Activated gamma-delta T cell treated with Interleukin-2 at 50 U/mL for 16 hours (primary cell): ENCODE results near the gene MYL7.

Experiments used
- DNase-seq: peaks from one replicate; pipeline ENCODE4 v3.0.0-alpha.2; 2020

Gene MYL7

DNA sequence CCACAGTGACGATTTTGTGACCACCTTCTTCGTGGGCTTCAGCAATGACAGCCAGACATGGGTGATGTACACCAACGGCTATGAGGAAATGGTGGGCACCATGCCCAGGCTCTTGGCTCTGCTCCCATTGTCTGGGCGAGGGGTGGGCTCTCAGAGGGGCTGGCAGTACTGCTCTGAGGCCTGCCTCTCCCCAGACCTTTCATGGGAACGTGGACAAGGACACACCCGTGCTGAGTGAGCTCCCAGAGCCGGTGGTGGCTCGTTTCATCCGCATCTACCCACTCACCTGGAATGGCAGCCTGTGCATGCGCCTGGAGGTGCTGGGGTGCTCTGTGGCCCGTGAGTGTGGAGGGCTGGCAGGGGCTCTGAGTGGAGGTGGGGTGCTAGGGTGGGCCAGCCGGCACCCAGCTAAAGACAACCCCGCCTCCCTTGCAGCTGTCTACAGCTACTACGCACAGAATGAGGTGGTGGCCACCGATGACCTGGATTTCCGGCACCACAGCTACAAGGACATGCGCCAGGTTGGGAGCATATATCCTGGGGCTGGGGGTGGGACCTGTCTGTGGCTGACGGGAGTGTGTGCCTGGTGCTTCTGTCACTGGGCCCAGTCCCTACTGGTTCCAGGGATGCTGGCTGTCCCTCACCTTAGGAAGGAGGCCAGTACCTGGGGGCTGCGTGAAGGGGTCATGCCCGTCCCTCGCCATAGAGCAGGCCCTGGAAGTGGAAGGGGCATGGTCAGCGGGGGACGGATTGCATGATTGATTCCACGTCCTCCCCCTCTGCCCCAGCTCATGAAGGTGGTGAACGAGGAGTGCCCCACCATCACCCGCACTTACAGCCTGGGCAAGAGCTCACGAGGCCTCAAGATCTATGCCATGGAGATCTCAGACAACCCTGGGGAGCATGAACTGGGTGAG, 30.2 kb downstream of the MYL7 start:
- DNase-seq = no peak

GRCh38 chr7:44109991-44110390, 31.1 kb downstream of the MYL7 start:
- DNase-seq = no peak

DNA sequence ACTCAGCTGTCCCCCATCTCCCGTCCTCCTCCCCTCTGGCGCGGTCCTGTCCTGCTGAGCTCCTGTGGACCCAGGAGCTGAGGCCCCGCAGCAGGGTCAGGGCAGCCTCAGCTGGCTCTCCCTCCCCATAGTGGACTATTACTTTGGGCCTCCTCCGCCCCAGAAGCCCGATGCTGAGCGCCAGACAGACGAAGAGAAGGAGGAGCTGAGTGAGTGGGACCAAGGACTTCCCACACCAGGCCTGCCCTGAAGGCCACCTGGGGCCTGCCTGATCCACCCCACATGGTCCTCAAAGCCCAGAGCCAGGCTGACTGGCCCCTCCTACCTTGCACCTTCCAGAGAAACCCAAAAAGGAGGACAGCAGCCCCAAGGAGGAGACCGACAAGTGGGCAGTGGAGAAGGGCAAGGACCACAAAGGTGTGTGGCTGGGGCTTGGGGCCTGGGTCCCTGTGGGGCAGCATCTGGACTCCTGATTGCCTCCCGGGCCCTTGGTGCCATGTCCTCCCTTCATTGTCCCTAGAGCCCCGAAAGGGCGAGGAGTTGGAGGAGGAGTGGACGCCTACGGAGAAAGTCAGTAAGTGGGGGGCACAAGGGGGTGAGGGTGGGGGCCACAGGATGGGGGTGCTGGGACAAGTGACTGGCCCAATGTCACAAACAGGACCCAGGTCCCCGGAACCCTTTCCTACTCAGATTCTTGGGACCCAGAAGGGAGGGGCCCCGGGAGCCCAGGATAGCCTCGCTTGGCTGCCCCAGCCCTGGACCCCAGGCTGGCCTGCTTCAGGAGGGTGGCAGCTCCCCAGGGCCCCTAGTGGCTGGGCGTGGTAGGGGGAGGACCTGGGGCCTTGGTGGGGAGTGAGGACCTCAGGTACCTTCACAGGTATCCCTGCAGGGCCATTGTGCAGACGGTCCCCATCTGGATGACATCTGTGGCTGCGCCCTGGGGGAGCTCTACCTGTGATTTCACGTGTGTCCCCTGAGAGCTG, 32.1 kb downstream of the MYL7 start:
- no peak for DNase-seq

DNA sequence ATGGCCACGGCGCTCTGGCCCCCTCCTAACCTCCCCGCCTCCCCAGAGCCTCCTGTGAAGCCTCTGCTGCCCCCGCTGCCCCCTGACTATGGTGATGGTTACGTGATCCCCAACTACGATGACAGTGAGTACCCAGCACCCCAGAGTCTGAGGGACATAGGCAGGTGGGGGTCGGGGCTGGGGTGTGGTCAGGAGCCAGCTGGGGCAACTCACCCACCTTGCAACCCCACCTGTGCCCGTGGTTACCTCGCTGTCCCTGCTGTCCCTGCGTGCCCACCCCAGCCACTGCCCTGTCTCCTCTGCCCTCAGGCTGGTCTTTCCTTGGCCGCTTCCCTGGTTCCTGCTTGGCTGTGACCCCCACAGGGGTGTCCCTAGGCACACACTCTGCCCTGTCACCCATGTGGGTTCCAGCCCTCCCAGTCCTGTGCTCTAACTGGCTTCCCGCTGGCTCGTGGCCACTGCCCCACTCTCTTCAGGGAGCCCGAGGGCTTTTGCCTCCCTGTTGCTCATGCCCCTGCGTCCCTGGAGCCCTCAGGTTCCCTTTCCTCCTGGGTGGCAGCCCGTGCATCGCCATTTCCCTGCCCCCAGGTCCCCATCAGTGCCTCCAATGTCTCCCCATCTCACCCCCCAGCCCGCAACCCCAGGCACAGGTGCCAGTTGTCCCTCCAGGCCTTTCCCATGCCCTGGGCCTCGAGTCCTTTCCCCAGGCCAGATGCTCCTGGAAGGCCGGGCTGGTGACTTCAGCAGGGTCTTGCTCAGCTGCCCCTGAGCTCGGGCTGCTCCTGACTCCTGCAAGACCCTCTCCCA, 33.0 kb downstream of the MYL7 start:
- no peak for DNase-seq

- no peak for DNase-seq
These were observed 33.8 kb downstream of the MYL7 start for GRCh38 chr7:44107116-44107960.

DNA sequence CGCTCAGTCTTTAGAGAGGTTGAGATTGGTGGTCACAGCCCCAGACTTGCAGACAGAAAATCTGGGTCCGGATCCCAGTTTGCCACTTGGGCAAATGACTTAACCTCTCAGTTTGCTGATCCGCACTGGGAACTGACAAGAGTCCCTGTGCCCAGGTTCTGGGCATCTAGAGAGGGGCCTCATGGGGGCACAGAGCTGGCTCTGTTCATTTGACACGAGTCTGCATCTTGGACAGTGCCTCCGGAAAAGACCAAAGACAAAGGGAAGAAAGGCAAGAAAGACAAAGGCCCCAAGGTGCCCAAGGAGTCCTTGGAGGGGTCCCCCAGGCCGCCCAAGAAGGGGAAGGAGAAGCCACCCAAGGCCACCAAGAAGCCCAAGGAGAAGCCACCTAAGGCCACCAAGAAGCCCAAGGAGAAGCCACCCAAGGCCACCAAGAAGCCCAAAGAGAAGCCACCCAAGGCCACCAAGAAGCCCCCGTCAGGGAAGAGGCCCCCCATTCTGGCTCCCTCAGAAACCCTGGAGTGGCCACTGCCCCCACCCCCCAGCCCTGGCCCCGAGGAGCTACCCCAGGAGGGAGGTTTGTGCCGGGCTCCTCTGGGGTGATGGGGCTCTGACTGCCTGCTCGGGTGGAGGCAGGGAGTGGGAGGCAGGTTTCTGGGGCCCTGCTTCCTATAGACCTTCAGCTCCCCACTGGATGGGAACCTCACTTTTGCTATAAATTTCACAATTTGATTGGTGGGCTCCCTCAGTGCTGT, 34.6 kb downstream of the MYL7 start:
- DNase-seq = no peak

GRCh38 chr7:44105832-44106231, 35.3 kb downstream of the MYL7 start:
- DNase-seq = no peak

DNA sequence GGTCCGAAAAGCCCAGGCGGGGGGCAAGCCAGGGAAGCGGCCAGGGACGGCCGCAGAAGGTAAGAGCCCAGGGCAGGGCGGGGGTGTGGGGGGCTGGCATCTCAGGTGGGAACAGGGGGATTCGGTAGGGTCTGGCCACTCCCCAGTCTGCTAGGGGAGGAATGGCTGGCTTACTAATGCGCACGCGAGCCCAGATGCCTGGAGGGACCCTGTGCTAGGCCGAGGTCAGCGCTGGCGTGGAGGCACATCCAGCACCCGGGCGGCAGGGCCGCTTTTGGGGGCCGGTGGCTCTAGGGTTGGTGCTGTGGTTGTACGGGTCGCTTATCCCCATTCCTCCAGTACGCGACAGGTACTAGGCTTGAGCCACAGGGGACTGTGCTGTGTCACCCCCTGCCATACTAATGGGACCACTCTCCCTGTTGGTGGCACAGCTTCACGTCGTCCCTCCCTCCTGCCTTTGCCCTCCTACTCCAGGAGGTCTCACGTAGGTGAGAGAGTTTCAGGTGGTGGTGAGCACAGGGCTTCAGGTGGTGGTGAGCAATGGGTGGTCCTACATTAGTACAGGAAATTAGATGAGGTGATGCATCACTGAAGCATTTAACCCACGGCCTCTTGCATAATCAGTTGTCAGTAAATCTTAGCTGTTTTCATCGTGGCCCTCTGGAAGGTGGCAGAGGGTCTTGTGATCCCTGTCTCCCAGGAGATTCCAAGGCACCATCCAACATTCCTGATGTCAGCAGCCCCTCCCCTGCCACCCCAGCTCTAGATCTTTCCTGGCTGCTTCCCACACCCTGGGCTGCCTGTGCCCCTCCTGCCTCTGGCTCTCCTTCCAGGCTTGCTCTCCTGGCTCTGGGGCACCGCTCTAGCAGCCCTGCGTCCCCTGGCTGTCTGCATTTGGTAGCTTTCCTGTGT, 36.0 kb downstream of the MYL7 start:
- no peak for DNase-seq

- no peak for DNase-seq
These were observed 36.9 kb downstream of the MYL7 start, which contains the start of gene AEBP1 for GRCh38 chr7:44103923-44104859. Gene AEBP1 (plus strand): TSS chr7:44104345. CDS start chr7:44104666, 321 bp downstream.

- DNase-seq = no peak
These were observed 37.6 kb downstream of the MYL7 start for GRCh38 chr7:44103566-44103922.

DNA sequence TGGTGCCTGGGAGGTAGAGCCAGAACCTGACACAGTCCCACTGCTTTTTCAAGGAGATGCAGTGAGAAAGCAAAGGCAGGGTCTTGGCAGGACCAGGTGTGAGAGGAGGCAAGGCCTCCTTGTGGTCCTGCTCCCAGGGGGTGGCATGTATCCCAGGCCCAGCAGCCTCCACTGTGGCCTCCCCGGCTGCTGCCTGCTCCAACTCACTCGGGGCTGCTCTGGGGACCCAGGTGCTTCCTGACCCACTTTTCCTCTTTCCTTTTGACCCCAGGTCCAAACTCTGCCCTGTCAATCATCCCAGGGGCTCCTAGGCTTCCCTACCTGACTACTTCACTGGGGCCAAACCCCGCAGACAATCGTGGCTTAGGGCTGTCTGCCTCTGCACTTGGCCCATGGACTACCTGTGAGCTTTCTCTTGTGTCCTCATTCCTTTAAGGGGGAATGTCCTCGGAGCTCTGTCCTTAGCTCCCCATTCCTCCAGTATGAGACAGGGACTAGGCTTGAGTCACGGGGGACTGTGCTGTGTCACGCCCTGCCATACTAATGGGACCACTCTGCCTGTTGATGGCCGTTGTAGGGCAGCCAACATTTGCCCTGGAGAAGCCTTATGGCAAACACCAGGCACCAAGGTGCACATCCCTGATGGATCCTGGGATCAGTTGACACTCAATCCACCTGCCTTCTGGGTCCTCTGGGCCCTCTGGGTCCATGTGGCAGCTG, 38.1 kb downstream of the MYL7 start:
- no peak for DNase-seq

DNA sequence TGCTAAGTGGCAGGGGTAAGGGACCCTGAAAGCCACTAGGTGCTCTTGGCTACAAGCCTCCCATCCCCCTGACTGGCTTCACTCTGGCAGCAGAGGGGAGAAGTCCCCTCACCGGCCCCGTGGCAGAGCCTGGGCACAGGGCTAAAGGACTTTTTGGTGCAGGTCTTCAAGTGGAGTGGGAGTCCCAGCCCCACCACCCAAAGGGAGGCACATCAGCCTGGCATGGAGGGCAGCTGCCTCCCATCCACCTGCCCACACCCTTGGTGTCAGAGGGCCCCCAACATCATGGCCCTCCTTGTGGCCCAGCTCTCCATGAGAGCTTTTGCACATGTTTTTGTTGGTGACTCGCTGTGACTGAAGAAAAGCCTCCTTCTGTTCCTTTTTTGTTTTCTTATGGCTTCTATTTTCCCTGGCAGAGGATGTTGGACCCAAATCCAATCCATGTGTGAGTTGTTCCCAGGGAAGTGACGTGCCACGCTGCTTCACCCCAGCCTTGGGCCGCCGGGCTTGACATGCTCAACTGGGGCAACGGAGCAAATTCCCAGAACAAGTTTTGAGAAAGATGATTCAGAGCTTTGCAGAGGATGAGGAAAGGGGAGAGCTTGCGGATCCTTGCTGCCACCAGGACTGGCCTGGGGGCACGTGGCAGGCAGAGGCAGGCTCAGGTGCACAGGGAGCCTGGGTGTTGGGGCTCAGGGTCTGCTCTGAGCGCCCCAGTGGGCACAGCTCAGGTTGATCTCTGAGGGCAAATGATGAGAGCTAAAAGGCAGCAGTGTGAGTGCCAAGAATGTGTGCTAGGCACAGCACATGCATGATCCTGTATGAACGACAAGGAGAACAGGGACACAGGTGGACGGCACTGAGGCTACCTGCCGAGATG, 38.9 kb downstream of the MYL7 start:
- no peak for DNase-seq

- no peak for DNase-seq
These were observed 39.7 kb downstream of the MYL7 start for GRCh38 chr7:44101303-44101965.

DNA sequence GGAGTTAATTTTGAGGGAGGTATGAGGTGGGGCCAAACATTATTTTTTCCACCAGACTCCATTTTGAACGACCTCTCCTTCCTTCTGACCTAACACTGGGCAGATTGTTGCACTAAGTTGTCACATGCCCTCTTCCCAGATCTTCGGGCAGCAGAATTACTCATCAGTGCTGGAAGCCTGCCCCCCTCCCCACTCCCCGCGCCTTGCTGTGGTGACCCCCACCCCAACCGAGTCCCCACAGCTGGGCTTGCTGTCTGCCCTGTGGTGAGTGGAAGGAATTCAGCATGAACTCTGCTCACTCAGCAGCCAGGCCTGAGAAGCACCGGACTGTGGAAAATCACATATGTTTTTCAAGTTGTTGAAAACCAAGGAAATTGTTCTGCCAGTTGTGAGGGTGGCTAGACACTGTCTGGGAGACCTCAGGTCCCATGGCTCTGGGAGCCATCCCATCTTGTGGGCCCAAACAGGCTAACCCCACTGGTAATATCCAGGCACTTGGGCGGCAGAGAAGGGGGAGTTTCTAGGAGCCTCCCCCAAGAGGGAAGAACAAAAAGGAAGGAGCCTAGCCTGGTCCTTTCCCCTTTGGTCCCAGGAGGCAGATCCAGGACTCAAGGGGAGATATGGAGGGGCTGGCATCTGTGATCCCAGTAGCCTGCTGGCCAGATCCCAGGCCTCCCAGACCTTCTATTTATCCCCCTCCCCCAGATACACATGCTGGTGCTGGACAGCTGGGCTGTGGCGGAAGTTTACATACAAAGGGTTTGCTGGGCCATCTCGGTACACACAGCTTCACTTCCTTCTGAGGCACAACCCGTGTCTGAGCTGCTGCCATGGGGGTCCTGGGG, 40.5 kb downstream of the MYL7 start:
- no peak for DNase-seq

- no peak for DNase-seq
These were observed 41.5 kb downstream of the MYL7 start for GRCh38 chr7:44099669-44100068.
